Esophagus (tissue), 2 donors: ENCODE data around the gene NT5C1B. TPM values are rescaled to one million over a fixed set of nuclear protein-coding genes. Genes with fewer than 3 reads are reported as not detected.

Experiments
- H3K27ac ChIP-seq, 2 donors: one replicate each; pipeline ENCODE4 v1.5.1; 2013; ENCODE audit warnings: low read depth in 2 of 2, mild to moderate bottlenecking in 2 of 2, inconsistent platforms in 1 of 2, low read length in 1 of 2, moderate library complexity in 1 of 2
- H3K27me3 ChIP-seq, 2 donors: one replicate each; pipeline ENCODE4 v1.6.1; 2013; ENCODE audit warnings: low read length in 2 of 2, control low read depth in 1 of 2, mild to moderate bottlenecking in 1 of 2; ENCODE audit not compliant: insufficient read depth in 2 of 2, control insufficient read depth in 1 of 2
- H3K36me3 ChIP-seq, 2 donors: one replicate each; pipeline ENCODE4 v1.6.1; 2013; ENCODE audit warnings: low read length in 1 of 2; ENCODE audit not compliant: control insufficient read depth in 2 of 2, insufficient read depth in 2 of 2
- H3K4me1 ChIP-seq, 2 donors: one replicate each; pipeline ENCODE4 v1.6.1; 2013; ENCODE audit warnings: low read length in 1 of 2; ENCODE audit not compliant: control insufficient read depth in 2 of 2, insufficient read depth in 2 of 2
- H3K4me3 ChIP-seq, 2 donors: one replicate each; pipeline ENCODE4 v1.5.1; 2013; ENCODE audit warnings: low read length in 2 of 2, mild to moderate bottlenecking in 2 of 2, low read depth in 1 of 2, moderate library complexity in 1 of 2
- H3K9me3 ChIP-seq, 2 donors: one replicate each; pipeline ENCODE4 v1.6.1; 2013; ENCODE audit warnings: mild to moderate bottlenecking in 2 of 2, low read depth in 1 of 2, low read length in 1 of 2, moderate library complexity in 1 of 2; ENCODE audit not compliant: control insufficient read depth in 2 of 2, insufficient read depth in 1 of 2
- WGBS, 2 donors: extraction: QIAGEN DNeasy Blood & Tissue Kit; methylation state at CpG; one replicate each; pipeline ENCODE4 v1.1.7; 2013; 5-methylcytosine and 5-hydroxymethylcytosine counted together
- polyA plus RNA-seq, 2 donors: library from polyadenylated mRNA; stranded (reverse); fragments of 200-250 nt; gene quantifications; one replicate each; pipeline ENCODE4 v1.2.3, GENCODE V29; 2013
- donor health status: healthy with polysubstance abuse.
- donor health status: Bipolar disorder and iron deficiency.

NT5C1B gene
- polyA plus RNA-seq, 2 donors: not detected

GRCh38 chr2:18548621-18549020, 40.7 kb downstream of the NT5C1B start:
- no peaks in the 10 kb centered on the region for H3K4me1 ChIP-seq
- 71 to 84% methylated on average over 1 of the region's 1 CpG for WGBS, 2 donors
- no peaks in the 10 kb centered on the region for H3K36me3 ChIP-seq
- H3K4me3 ChIP-seq: no peak overlapping the region
- H3K27ac ChIP-seq: no peak overlapping the region
- no peaks in the 10 kb centered on the region for H3K27me3 ChIP-seq
- H3K9me3 ChIP-seq: no peaks in the 10 kb centered on the region

- Histone ChIP-seq H3K4me1 (no peaks in the 10 kb centered on the region), H3K9me3 (no peaks in the 10 kb centered on the region), H3K36me3 (no peaks in the 10 kb centered on the region), H3K27ac (no peak overlapping the region), H3K27me3 (no peaks in the 10 kb centered on the region), H3K4me3 (no peak overlapping the region)
- 39 to 41% methylated on average over 2 of the region's 2 CpGs for WGBS, 2 donors
These were observed 42.8 kb downstream of the NT5C1B start for GRCh38 chr2:18546567-18546966.

GRCh38 chr2:18545384-18545783, 44.0 kb downstream of the NT5C1B start:
- H3K4me3 ChIP-seq: no peak overlapping the region

GRCh38 chr2:18544171-18544570, 45.2 kb downstream of the NT5C1B start:
- WGBS, 2 donors: 56 to 65% methylated on average over 3 of the region's 3 CpGs
- H3K36me3 ChIP-seq: no peaks in the 10 kb centered on the region
- no peak overlapping the region for H3K27ac ChIP-seq
- H3K4me1 ChIP-seq: no peaks in the 10 kb centered on the region
- no peaks in the 10 kb centered on the region for H3K27me3 ChIP-seq
- no peaks in the 10 kb centered on the region for H3K9me3 ChIP-seq
- no peak overlapping the region for H3K4me3 ChIP-seq

More at GRCh38 chr2:18545384-18545783, 44.0 kb downstream of the NT5C1B start:
- no peak overlapping the region for H3K27ac ChIP-seq
- no peaks in the 10 kb centered on the region for H3K9me3 ChIP-seq
- no peaks in the 10 kb centered on the region for H3K4me1 ChIP-seq
- H3K36me3 ChIP-seq: no peaks in the 10 kb centered on the region
- H3K27me3 ChIP-seq: no peaks in the 10 kb centered on the region
- 78 to 80% methylated on average over 4 of the region's 4 CpGs for WGBS, 2 donors

- 85 to 91% methylated on average over 2 of the region's 2 CpGs for WGBS, 2 donors
- Histone ChIP-seq H3K27me3 (no peaks in the 10 kb centered on the region), H3K4me3 (no peak overlapping the region), H3K9me3 (no peaks in the 10 kb centered on the region), H3K36me3 (no peaks in the 10 kb centered on the region), H3K27ac (no peak overlapping the region), H3K4me1 (no peaks in the 10 kb centered on the region)
These were observed 48.5 kb downstream of the NT5C1B start for GRCh38 chr2:18540872-18541271.

GRCh38 chr2:18536697-18537096, 52.7 kb downstream of the NT5C1B start:
- no peaks in the 10 kb centered on the region for H3K36me3 ChIP-seq
- H3K27me3 ChIP-seq: no peaks in the 10 kb centered on the region
- no peak overlapping the region for H3K4me3 ChIP-seq
- no peaks in the 10 kb centered on the region for H3K9me3 ChIP-seq
- H3K4me1 ChIP-seq: no peaks in the 10 kb centered on the region
- no peak overlapping the region for H3K27ac ChIP-seq
- 92 to 93% methylated on average over 1 of the region's 1 CpG for WGBS, 2 donors

GRCh38 chr2:18536100-18536499, 53.3 kb downstream of the NT5C1B start:
- Histone ChIP-seq H3K9me3 (no peaks in the 10 kb centered on the region), H3K27me3 (no peaks in the 10 kb centered on the region), H3K4me1 (no peaks in the 10 kb centered on the region), H3K36me3 (no peaks in the 10 kb centered on the region), H3K27ac (no peak overlapping the region), H3K4me3 (no peak overlapping the region)
- 15 to 20% methylated on average over 7 of the region's 7 CpGs for WGBS, 2 donors

GRCh38 chr2:18531194-18531593, 58.2 kb downstream of the NT5C1B start:
- no peaks in the 10 kb centered on the region for H3K27me3 ChIP-seq
- no peak overlapping the region for H3K27ac ChIP-seq
- H3K9me3 ChIP-seq: no peaks in the 10 kb centered on the region
- no peaks in the 10 kb centered on the region for H3K36me3 ChIP-seq
- no peaks in the 10 kb centered on the region for H3K4me1 ChIP-seq
- 49 to 50% methylated on average over 1 of the region's 1 CpG for WGBS, 2 donors
- no peak overlapping the region for H3K4me3 ChIP-seq

- Histone ChIP-seq H3K27ac (no peak overlapping the region), H3K4me3 (no peak overlapping the region), H3K36me3 (no peaks in the 10 kb centered on the region), H3K4me1 (peaks cover 0 to 4% of the 10 kb centered on the region in 2 donors), H3K27me3 (no peaks in the 10 kb centered on the region), H3K9me3 (no peaks in the 10 kb centered on the region)
- WGBS, 2 donors: 75 to 80% methylated on average over 4 of the region's 4 CpGs
These were observed 61.5 kb downstream of the NT5C1B start for GRCh38 chr2:18527822-18528221.

- Histone ChIP-seq H3K27ac (no peak overlapping the region), H3K36me3 (no peaks in the 10 kb centered on the region), H3K27me3 (no peaks in the 10 kb centered on the region), H3K4me3 (no peak overlapping the region), H3K4me1 (peaks cover 0 to 4% of the 10 kb centered on the region in 2 donors), H3K9me3 (no peaks in the 10 kb centered on the region)
- 77 to 83% methylated on average over 2 of the region's 2 CpGs for WGBS, 2 donors
These were observed 62.0 kb downstream of the NT5C1B start for GRCh38 chr2:18527326-18527725.
